HG03139 (cell line): Measurements from ENCODE around the gene CLASP1.
"Not testable (repeated sequence)": the region's sequence is repeated elsewhere in the genome, so short reads cannot be mapped to it uniquely, and the experiment has no call there.

Source experiments
- ATAC-seq: cut with Tn5 transposase; IDR thresholded peaks from one replicate; pipeline ENCODE4 v1.9.1; 2021; ENCODE audit not compliant: unreplicated experiment

CLASP1 gene

GRCh38 chr2:121625953-121626352 lies 23.3 kb downstream of the CLASP1 start:
- no peak for ATAC-seq

- ATAC-seq: peak; percentile 63
These were observed 32.1 kb downstream of the CLASP1 start for GRCh38 chr2:121617042-121617599.

- ATAC-seq: no peak
These were observed 35.5 kb downstream of the CLASP1 start for GRCh38 chr2:121613774-121614173.

- ATAC-seq: no peak
These were observed 36.1 kb downstream of the CLASP1 start for GRCh38 chr2:121613152-121613551.

GRCh38 chr2:121611730-121612705 lies 37.2 kb downstream of the CLASP1 start:
- no peak for ATAC-seq

- ATAC-seq: not testable (repeated sequence)
These were observed 38.1 kb downstream of the CLASP1 start for GRCh38 chr2:121611048-121611649.

GRCh38 chr2:121610487-121610874 lies 38.8 kb downstream of the CLASP1 start:
- not testable (repeated sequence) for ATAC-seq

- no peak for ATAC-seq
These were observed 40.3 kb downstream of the CLASP1 start for GRCh38 chr2:121608967-121609366.

GRCh38 chr2:121608367-121608766 lies 40.9 kb downstream of the CLASP1 start:
- no peak for ATAC-seq

- no peak for ATAC-seq
These were observed 43.2 kb downstream of the CLASP1 start for GRCh38 chr2:121605820-121606733.

GRCh38 chr2:121603185-121603584 lies 46.1 kb downstream of the CLASP1 start:
- no peak for ATAC-seq

- no peak for ATAC-seq
These were observed 49.2 kb downstream of the CLASP1 start for GRCh38 chr2:121599963-121600651.

- no peak for ATAC-seq
These were observed 51.2 kb downstream of the CLASP1 start for GRCh38 chr2:121598087-121598486.

- ATAC-seq: peak; percentile 67
These were observed 52.8 kb downstream of the CLASP1 start for GRCh38 chr2:121596221-121597080.

- no peak for ATAC-seq
These were observed 54.0 kb downstream of the CLASP1 start for GRCh38 chr2:121595012-121595891.

- ATAC-seq: no peak
These were observed 58.1 kb downstream of the CLASP1 start for GRCh38 chr2:121591199-121591598.

- ATAC-seq: no peak
These were observed 60.9 kb downstream of the CLASP1 start for GRCh38 chr2:121588357-121588756.

- ATAC-seq: no peak
These were observed 62.1 kb downstream of the CLASP1 start for GRCh38 chr2:121587131-121587530.
